Loucy (cell line): Measurements from ENCODE around the gene LTBR.

ENCODE experiments used
- CTCF ChIP-seq: fragments of 200-600 bp; sonication (generic); conservative IDR thresholded peaks from 2 replicates; pipeline ENCODE4 v1.5.1; 2014; ENCODE audit warnings: mild to moderate bottlenecking, antibody characterized with exemption, low read length
- EZH2phosphoT487 ChIP-seq: fragments of 200-600 bp; IDR thresholded peaks from 2 replicates; pipeline ENCODE4 v1.6.1; 2018; ENCODE audit warnings: antibody characterized with exemption, mild to moderate bottlenecking, moderate library complexity, borderline replicate concordance

DNA sequence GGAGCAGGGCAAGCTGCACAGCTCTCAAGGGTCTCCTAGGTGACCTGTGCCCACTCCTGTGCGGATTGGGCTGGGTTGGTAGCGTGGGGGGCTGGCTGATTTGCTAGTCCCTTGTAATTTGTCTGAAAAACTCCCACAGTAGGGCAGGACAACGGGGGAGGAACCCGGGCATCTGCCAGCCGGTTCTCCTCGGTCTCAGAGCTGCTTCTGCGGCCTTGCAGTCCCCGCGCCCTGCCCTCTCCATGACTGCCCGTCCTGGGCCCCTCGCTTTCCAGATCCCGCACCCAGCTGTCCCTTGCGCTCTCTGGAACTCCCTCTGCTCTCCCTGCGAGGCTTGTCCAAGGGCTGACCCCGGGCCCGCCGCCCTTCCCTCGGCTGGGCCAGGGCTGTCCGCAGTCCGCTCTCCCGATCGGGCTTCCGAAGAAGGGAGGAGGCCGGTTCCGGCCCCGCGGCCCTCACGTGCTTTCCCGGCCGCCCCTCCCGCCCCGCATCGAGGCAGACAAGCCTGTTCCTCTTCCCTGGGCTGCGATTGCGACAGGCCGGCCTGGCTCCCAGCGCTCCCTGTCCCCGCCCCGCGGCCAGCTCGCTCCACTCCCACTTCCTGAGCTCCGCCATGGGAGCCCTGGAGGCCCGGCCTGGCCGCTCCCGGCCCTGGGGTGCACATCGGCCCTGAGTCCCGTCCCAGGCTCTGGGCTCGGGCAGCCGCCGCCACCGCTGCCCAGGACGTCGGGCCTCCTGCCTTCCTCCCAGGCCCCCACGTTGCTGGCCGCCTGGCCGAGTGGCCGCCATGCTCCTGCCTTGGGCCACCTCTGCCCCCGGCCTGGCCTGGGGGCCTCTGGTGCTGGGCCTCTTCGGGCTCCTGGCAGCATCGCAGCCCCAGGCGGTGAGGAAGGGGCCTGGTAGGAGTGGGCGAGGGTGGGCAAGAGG is at the start of gene LTBR:
- TF ChIP-seq CTCF: no peak
- TF ChIP-seq EZH2phosphoT487: no peak
